Brain microvascular endothelial cell (primary cell): Measurements from ENCODE around the gene ACOD1.

ENCODE experiments used
- DNase-seq: peaks from one replicate; pipeline ENCODE4 v3.0.0-alpha.2; 2020
- H3K27ac ChIP-seq: fragments of 250-450 bp; sonication (Bioruptor Pico); 2 replicates; pipeline ENCODE4 v1.5.1; 2020; ENCODE audit warnings: mild to moderate bottlenecking, moderate library complexity
- H3K27me3 ChIP-seq: fragments of 250-450 bp; sonication (Bioruptor Pico); replicated peaks from 2 replicates; pipeline ENCODE4 v1.5.1; 2020; ENCODE audit warnings: mild to moderate bottlenecking
- H3K36me3 ChIP-seq: fragments of 250-450 bp; sonication (Bioruptor Pico); replicated peaks from 2 replicates; pipeline ENCODE4 v1.5.1; 2020; ENCODE audit warnings: mild to moderate bottlenecking
- H3K4me3 ChIP-seq: 2 replicates; pipeline ENCODE4 v1.5.1; 2011; ENCODE audit warnings: low read depth, mild to moderate bottlenecking, control low read depth, low read length, moderate library complexity
- in situ Hi-C: cut with HindIII; loops from 2 replicates; pipeline ENCODE4 v1.10.0; 2017; ENCODE audit warnings: low sequenced_read_pairs, low pct_ligation_motif_present
- TF ChIP-seq, protein P1 (sequence below): IDR thresholded peaks from 2 replicates; pipeline ENCODE4 v1.5.1; 2011; ENCODE audit warnings: low read depth, mild to moderate bottlenecking, moderate library complexity, low read length, control low read depth, inconsistent platforms; ENCODE audit errors: missing control alignments

Gene ACOD1

DNA sequence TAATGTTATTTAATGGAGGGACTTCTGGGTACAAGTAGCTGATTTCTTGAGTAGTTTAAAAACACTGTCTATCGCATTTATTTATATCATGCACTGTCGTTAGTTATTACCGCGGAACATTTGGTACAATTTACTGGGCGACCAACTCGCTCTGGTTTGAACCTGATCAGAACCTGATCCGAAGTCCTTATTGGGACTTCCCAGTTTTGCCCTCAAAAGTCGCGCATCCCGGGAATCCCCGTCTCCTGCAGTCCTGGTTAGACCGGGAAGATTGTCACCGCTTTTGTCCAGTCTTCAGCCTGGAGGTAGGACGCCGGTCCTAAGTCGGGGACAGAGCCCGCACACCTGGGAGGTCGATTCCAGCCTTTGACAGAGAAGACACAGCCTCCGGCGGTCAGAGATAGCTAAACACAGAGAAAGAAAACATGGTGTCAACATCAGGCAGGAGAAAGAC lies 44.3 kb downstream of the ACOD1 start:
- H3K27me3 ChIP-seq: no peaks in the 10 kb centered on the region
- in situ Hi-C loops: no loop called here
- H3K27ac ChIP-seq: peak overlapping the region; percentile 71
- TF ChIP-seq, protein P1, sequence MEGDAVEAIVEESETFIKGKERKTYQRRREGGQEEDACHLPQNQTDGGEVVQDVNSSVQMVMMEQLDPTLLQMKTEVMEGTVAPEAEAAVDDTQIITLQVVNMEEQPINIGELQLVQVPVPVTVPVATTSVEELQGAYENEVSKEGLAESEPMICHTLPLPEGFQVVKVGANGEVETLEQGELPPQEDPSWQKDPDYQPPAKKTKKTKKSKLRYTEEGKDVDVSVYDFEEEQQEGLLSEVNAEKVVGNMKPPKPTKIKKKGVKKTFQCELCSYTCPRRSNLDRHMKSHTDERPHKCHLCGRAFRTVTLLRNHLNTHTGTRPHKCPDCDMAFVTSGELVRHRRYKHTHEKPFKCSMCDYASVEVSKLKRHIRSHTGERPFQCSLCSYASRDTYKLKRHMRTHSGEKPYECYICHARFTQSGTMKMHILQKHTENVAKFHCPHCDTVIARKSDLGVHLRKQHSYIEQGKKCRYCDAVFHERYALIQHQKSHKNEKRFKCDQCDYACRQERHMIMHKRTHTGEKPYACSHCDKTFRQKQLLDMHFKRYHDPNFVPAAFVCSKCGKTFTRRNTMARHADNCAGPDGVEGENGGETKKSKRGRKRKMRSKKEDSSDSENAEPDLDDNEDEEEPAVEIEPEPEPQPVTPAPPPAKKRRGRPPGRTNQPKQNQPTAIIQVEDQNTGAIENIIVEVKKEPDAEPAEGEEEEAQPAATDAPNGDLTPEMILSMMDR: no peak
- no peak for DNase-seq
- H3K36me3 ChIP-seq: no peaks in the 10 kb centered on the region
- H3K4me3 ChIP-seq: peak overlapping the region; percentile 94

- H3K4me3 ChIP-seq: peak overlapping the region; percentile 94
- TF ChIP-seq, protein P1: no peak
- no peak for DNase-seq
- no peak overlapping the region for H3K27ac ChIP-seq
- in situ Hi-C loops: no loop called here
- H3K36me3 ChIP-seq: no peaks in the 10 kb centered on the region
- H3K27me3 ChIP-seq: no peaks in the 10 kb centered on the region
These were observed 44.7 kb downstream of the ACOD1 start for GRCh38 chr13:76993021-76993420.

GRCh38 chr13:76993473-76993872 lies 45.2 kb downstream of the ACOD1 start:
- Histone ChIP-seq H3K27me3 (no peaks in the 10 kb centered on the region), H3K36me3 (peaks cover under 1% of the 10 kb centered on the region), H3K4me3 (no peak overlapping the region), H3K27ac (no peak overlapping the region)
- no peak for DNase-seq
- in situ Hi-C loops: no loop called here
- TF ChIP-seq, protein P1: no peak

- Histone ChIP-seq H3K36me3 (peaks cover 3% of the 10 kb centered on the region), H3K27ac (no peak overlapping the region), H3K27me3 (no peaks in the 10 kb centered on the region), H3K4me3 (no peak overlapping the region)
- TF ChIP-seq, protein P1: no peak
- in situ Hi-C loops: no loop called here
- no peak for DNase-seq
These were observed 46.0 kb downstream of the ACOD1 start for GRCh38 chr13:76994281-76994680.

- peaks cover 18% of the 10 kb centered on the region for H3K36me3 ChIP-seq
These were observed 52.2 kb downstream of the ACOD1 start for GRCh38 chr13:77000475-77000874.

DNA sequence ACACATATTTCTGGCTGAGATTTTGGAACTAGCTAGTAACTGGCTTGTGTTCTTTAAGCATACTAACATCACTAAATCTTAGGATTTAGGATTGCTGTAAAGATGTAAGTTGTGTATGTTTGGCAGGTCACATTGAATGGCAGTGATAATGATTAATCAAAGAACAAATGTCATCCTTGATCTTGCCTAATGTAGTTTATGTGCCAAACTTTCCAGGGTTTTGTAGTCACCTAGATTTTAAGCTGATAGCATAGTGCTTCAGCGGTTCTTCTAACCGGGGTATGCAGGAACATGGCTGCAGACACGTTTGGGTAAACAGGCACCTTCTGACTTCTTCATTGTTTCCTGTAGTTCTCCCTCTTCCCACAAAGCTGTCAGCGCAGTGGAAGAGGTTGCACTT lies 53.2 kb downstream of the ACOD1 start:
- H3K36me3 ChIP-seq: peaks cover 20% of the 10 kb centered on the region
- no peak overlapping the region for H3K4me3 ChIP-seq
- TF ChIP-seq, protein P1: no peak
- DNase-seq: no peak
- H3K27ac ChIP-seq: no peak overlapping the region
- H3K27me3 ChIP-seq: no peaks in the 10 kb centered on the region
- in situ Hi-C loops: no loop called here

More at GRCh38 chr13:77000475-77000874, 52.2 kb downstream of the ACOD1 start:
- TF ChIP-seq, protein P1: no peak
- no peak overlapping the region for H3K27ac ChIP-seq
- DNase-seq: no peak
- H3K4me3 ChIP-seq: no peak overlapping the region
- in situ Hi-C loops: no loop called here
- no peaks in the 10 kb centered on the region for H3K27me3 ChIP-seq
